Measurements from ENCODE around the gene ADAMTS6. TPM values are rescaled to one million over a fixed set of nuclear protein-coding genes. Genes with fewer than 3 reads are reported as not detected.

The ADAMTS6 gene
- total RNA-seq, 2 donors from 2014 or later: 0.91 to 20.7 TPM

DNA sequence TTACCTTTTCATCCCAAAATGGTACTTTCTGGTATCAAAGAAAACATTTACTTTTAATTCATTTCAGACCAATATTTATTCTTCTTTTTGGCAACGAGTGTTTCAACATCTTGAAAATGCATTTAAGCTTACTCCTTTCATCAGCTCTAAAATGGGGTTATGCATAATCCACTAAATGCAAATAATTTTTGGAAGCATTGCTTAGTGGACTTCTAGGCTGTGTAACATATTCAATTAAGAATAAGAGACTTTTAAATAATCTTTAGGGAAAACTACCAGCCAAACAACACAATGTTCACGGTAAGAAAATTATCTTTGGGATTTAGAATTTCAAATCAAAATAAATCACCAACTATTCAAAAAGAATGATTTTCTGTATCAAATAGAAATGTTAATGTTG lies 118.2 kb downstream of the ADAMTS6 start:
- Histone ChIP-seq H3K9me3 (no peaks in the 10 kb centered on the region), H3K4me3 (no peak overlapping the region), H3K27me3 (replicated peaks; ENCODE audit: insufficient read depth) (no peaks in the 10 kb centered on the region), H3K27ac (no peak overlapping the region), H3K4me1 (replicated peaks) (no peaks in the 10 kb centered on the region), H3K36me3 (no peaks in the 10 kb centered on the region)
- TF ChIP-seq POLR2A (IDR thresholded peaks at IDR 0.05): no peak
- TF ChIP-seq, protein P1, sequence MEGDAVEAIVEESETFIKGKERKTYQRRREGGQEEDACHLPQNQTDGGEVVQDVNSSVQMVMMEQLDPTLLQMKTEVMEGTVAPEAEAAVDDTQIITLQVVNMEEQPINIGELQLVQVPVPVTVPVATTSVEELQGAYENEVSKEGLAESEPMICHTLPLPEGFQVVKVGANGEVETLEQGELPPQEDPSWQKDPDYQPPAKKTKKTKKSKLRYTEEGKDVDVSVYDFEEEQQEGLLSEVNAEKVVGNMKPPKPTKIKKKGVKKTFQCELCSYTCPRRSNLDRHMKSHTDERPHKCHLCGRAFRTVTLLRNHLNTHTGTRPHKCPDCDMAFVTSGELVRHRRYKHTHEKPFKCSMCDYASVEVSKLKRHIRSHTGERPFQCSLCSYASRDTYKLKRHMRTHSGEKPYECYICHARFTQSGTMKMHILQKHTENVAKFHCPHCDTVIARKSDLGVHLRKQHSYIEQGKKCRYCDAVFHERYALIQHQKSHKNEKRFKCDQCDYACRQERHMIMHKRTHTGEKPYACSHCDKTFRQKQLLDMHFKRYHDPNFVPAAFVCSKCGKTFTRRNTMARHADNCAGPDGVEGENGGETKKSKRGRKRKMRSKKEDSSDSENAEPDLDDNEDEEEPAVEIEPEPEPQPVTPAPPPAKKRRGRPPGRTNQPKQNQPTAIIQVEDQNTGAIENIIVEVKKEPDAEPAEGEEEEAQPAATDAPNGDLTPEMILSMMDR (IDR thresholded peaks at IDR 0.05): no peak
- TF ChIP-seq POLR2AphosphoS5 (IDR thresholded peaks at IDR 0.05): no peak
- WGBS: 82% methylated on average over 2 of the region's 2 CpGs
- intact Hi-C loops (cut with DNase I): no loop called here
- DNase-seq (ENCODE audit: low spot score): no peak

DNA sequence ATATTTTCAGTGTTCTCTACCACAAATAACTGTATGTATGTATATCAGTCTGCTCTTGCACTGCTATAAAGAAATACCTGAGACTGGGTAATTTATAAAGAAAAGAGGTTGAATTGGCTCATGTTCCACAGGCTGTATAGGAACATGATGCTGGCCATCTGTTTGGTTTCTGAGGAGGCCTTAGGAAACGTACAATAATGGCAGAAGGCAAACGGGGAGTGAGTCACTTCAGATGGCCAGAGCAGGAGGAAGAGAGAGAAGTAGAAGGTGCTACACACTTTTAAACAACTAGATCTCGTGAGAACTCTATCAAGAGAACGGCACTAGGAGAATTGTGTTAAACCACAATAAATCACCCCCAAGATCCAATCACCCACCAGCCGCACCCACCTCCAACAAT lies 121.7 kb downstream of the ADAMTS6 start:
- no peaks in the 10 kb centered on the region for H3K27me3 ChIP-seq (replicated peaks; ENCODE audit: insufficient read depth)
- H3K9me3 ChIP-seq: no peaks in the 10 kb centered on the region
- H3K4me1 ChIP-seq (replicated peaks): no peaks in the 10 kb centered on the region
- no peak for DNase-seq (ENCODE audit: low spot score)
- intact Hi-C loops (cut with DNase I): no loop called here
- no peak overlapping the region for H3K27ac ChIP-seq
- H3K36me3 ChIP-seq: no peaks in the 10 kb centered on the region
- H3K4me3 ChIP-seq: no peak overlapping the region
- WGBS: 78% methylated on average over 5 of the region's 5 CpGs
- TF ChIP-seq, protein P1 (IDR thresholded peaks at IDR 0.05): no peak
- TF ChIP-seq POLR2AphosphoS5 (IDR thresholded peaks at IDR 0.05) (no peak), POLR2A (IDR thresholded peaks at IDR 0.05) (no peak)

DNA sequence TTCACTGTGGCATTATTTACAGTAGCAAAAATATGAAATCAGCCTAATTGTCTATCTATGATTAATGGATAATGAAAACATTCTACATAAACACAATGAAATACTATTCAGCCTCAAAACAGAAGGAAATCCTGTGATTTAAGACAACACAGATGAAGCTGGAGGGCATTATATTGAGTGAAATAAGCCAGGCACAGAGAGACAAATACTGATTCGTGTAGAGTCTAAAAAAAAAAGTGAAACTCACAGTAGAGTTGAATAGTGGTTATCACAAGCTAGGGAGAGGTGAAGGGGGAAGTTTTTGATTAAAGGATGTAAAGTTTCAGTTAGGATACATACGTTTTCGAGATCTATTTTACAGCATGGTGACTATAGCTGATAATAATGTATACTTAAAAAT lies 122.2 kb downstream of the ADAMTS6 start:
- Histone ChIP-seq H3K36me3 (no peaks in the 10 kb centered on the region), H3K4me3 (no peak overlapping the region), H3K27me3 (replicated peaks; ENCODE audit: insufficient read depth) (no peaks in the 10 kb centered on the region), H3K27ac (no peak overlapping the region), H3K4me1 (replicated peaks) (no peaks in the 10 kb centered on the region), H3K9me3 (no peaks in the 10 kb centered on the region)
- intact Hi-C loops (cut with DNase I): no loop called here
- WGBS: 76% methylated on average over 3 of the region's 3 CpGs
- DNase-seq (ENCODE audit: low spot score): no peak
- no peak for TF ChIP-seq POLR2AphosphoS5 (IDR thresholded peaks at IDR 0.05)

- H3K27me3 ChIP-seq (replicated peaks; ENCODE audit: insufficient read depth): no peaks in the 10 kb centered on the region
- DNase-seq (ENCODE audit: low spot score): no peak
- no peaks in the 10 kb centered on the region for H3K9me3 ChIP-seq
- WGBS: 82% methylated on average over 1 of the region's 1 CpG
- no peaks in the 10 kb centered on the region for H3K36me3 ChIP-seq
- no peak overlapping the region for H3K27ac ChIP-seq
- TF ChIP-seq, protein P1 (IDR thresholded peaks at IDR 0.05): no peak
- TF ChIP-seq POLR2A (IDR thresholded peaks at IDR 0.05) (no peak), POLR2AphosphoS5 (IDR thresholded peaks at IDR 0.05) (no peak)
- no peak overlapping the region for H3K4me3 ChIP-seq
- no peaks in the 10 kb centered on the region for H3K4me1 ChIP-seq (replicated peaks)
- intact Hi-C loops (cut with DNase I): no loop called here
Measured at GRCh38 chr5:65356274-65356673, 125.4 kb downstream of the ADAMTS6 start.

- Histone ChIP-seq H3K27ac (no peak overlapping the region), H3K27me3 (replicated peaks; ENCODE audit: insufficient read depth) (no peaks in the 10 kb centered on the region), H3K36me3 (no peaks in the 10 kb centered on the region), H3K4me1 (replicated peaks) (no peaks in the 10 kb centered on the region), H3K4me3 (no peak overlapping the region), H3K9me3 (no peaks in the 10 kb centered on the region)
- TF ChIP-seq POLR2AphosphoS5 (IDR thresholded peaks at IDR 0.05) (no peak), POLR2A (IDR thresholded peaks at IDR 0.05) (no peak)
- TF ChIP-seq, protein P1 (IDR thresholded peaks at IDR 0.05): no peak
- intact Hi-C loops (cut with DNase I): no loop called here
- no peak for DNase-seq (ENCODE audit: low spot score)
- WGBS: 85% methylated on average over 1 of the region's 1 CpG
Measured at GRCh38 chr5:65355301-65355700, 126.4 kb downstream of the ADAMTS6 start.
